D721Med (cell line): Measurements from ENCODE around the gene HLA-DQB1.
A peak's percentile ranks its signal among the peaks of the same experiment; 100 is the strongest.

Experiments used
- DNase-seq: peaks from one replicate; pipeline ENCODE4 v3.0.0; 2011; ENCODE audit warnings: low spot score; ENCODE audit not compliant: insufficient read length
- FAIRE-seq: peaks from 2 replicates; lab custom pipeline; 2011; peaks lifted over from hg19 to GRCh38; lab: Jason Lieb, UNC
- TF ChIP-seq, protein P1 (sequence below): IDR thresholded peaks from 2 replicates; pipeline ENCODE4 v1.5.1; 2012; ENCODE audit warnings: mild to moderate bottlenecking, control low read depth; ENCODE audit not compliant: insufficient read depth; ENCODE audit errors: missing control alignments

Gene HLA-DQB1

GRCh38 chr6:32623693-32624092 lies 42.8 kb downstream of the HLA-DQB1 start:
- DNase-seq, result no peak
- TF ChIP-seq, protein P1, sequence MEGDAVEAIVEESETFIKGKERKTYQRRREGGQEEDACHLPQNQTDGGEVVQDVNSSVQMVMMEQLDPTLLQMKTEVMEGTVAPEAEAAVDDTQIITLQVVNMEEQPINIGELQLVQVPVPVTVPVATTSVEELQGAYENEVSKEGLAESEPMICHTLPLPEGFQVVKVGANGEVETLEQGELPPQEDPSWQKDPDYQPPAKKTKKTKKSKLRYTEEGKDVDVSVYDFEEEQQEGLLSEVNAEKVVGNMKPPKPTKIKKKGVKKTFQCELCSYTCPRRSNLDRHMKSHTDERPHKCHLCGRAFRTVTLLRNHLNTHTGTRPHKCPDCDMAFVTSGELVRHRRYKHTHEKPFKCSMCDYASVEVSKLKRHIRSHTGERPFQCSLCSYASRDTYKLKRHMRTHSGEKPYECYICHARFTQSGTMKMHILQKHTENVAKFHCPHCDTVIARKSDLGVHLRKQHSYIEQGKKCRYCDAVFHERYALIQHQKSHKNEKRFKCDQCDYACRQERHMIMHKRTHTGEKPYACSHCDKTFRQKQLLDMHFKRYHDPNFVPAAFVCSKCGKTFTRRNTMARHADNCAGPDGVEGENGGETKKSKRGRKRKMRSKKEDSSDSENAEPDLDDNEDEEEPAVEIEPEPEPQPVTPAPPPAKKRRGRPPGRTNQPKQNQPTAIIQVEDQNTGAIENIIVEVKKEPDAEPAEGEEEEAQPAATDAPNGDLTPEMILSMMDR, result no peak
- FAIRE-seq, result no peak

DNA sequence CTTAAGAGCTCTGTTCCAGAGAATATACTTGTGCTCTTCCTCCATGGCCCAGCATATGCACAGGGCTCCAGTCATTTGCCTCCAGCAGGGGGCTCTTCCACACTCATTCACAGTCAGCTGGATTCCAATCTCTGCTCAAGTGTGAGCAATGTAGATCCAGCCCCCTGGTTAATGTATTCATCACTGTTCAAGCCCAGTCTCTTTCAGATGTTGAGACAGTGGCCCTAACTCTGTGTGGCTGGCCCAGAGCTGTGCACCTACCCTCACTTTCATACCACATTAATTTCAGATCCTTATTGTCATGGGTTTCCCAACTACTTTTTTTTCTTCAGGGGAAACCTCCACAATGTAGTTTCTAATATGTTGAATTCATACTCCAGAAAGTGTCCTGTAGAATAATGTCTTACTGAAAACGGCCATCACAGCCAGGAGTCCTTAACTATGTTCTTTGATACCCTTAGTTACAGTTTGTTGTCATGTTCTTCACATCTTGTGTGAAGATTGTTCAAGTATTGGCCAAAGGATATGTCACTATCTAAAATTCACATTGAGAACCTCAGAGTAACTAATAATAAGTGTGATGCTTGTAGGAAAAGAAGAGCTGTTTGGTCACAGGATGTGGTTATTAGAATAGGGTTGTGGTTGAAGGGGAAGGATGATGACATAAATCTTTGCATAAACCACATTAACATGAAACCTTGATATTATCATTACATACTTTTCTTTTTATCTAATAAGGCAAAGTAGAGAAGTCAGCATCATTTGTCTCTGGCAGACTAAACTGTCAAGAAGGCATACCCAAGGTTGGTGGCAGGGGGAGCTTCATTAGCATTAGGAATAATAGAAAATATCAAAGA lies 43.7 kb downstream of the HLA-DQB1 start:
- TF ChIP-seq, protein P1, result peak; percentile 45
- DNase-seq (no peak), FAIRE-seq (no peak)

DNA sequence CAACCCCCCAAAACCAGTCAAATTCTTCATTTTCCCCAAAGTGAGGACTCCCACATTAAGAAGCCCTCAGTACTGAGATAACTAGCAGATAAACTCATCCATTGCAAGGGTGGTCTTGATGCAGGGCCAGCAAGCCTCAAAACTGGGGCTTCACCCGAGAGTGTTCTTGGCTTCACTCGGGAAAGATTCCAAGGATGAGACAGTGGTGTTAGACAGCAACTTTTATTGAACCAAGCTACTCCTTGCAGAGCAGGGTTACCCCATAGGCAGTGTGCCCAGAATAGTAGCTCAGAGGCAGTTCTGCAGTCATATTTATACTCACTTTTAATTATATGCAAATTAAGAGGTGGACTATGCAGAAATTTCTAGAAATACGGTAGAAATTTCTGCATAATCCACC lies 45.1 kb downstream of the HLA-DQB1 start:
- no peak for FAIRE-seq
- DNase-seq, result no peak
- TF ChIP-seq, protein P1, result no peak

GRCh38 chr6:32617751-32618150 lies 48.7 kb downstream of the HLA-DQB1 start:
- DNase-seq (no peak), FAIRE-seq (no peak)

GRCh38 chr6:32615885-32616532 lies 50.4 kb downstream of the HLA-DQB1 start:
- FAIRE-seq (no peak), DNase-seq (no peak)
- TF ChIP-seq, protein P1, result no peak

More at GRCh38 chr6:32617751-32618150, 48.7 kb downstream of the HLA-DQB1 start:
- TF ChIP-seq, protein P1, result no peak

DNA sequence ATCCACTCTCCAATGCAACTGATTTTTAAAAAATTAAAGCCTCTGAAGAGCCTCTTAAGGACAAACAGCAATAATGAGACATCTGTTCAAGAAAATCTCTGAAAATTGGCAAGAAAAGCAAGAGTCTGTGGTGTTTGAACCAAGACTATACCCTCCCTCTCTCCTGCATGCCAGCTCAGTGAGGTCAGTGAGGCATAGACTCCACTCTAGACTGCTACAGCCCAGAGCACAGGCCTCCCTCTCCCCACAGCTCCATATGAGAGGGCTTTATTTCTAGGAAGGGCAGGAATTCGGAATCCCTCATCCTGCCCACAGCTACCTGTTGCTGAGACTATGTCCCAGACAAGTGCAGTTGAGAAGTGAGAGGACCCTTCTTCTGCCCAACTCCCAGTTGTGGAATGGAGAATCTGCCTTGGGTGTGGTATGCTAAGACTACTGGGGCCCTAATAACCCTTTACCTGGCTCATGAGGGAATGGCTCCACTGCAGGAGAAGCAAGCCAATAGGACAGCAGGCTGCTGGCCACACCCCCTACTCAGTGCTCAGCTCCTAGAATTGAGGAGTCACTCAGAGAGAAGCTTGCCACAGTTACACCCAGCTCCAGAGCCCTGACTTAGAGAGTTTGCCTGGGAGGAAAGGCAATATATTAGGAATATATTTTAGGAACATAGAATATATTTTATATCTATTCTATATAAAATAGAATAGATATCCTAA lies 51.9 kb downstream of the HLA-DQB1 start:
- DNase-seq (no peak), FAIRE-seq (no peak)
- TF ChIP-seq, protein P1, result no peak
